AML-193 (cell line): Measurements from ENCODE around the gene LRP6.
"Not testable (repeated sequence)": the region's sequence is repeated elsewhere in the genome, so short reads cannot be mapped to it uniquely, and the experiment has no call there.

Experiments used
- DNase-seq, 2 experiments: peaks; one replicate each; lab custom pipeline; 2025; lab: John Stamatoyannopoulos, UW

LRP6 gene

DNA sequence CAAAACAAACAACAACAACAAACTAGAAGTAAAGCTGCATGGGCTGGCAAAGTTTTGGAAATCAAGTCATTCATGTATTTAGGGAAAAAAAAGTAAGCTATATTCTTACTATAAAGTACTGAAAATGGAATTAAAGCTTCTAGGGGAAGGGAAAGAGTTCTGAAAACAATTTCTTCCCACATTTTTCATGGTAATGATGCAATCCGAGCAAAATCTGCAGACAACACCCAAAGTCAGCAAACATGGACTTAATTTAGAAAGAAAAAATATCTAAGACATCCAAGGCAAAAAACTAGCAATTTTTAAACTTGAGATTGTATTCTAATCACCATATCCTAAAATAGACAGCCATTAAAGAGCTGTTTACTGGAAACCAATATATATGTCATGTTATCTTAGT is 86.3 kb downstream of the LRP6 start:
- no peak for DNase-seq

DNA sequence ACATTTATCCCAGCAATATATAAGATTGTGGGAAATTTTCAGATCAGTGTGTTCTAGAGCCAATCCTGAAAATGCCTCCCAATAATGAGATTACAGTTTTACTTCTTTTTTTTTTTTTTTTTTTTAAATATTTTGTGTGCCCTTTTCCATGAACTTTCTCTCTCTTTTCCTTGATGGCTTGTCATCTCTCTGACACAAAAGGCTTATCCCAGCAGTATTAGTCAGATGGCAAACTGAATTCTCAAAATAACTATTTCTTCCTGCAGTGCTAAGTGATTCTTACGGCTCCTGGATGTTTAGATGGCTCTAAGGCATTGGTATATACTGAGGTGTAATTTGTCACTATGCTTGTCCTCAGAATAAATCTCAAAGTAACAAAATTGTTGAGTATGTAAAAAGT is 86.7 kb downstream of the LRP6 start:
- DNase-seq: no peak

DNA sequence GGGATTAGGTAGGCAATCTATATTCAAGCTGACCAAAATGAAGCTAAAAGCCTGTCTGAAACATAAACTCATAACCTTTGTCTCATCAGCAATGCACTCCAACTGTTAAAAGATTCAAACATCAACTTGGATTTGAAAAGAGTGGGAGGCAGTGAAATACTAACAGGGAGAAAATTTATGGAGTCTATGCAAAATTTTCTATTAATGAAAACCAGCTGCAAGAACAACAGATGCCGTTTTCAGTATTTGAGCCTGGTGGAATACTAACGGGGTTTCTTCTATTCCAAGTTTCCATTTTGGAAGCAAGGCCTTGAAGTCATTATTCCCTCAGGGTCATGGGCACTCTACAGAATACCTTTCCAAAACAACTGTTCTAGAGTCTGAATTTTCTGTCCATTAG is 88.3 kb downstream of the LRP6 start:
- no peak for DNase-seq

DNA sequence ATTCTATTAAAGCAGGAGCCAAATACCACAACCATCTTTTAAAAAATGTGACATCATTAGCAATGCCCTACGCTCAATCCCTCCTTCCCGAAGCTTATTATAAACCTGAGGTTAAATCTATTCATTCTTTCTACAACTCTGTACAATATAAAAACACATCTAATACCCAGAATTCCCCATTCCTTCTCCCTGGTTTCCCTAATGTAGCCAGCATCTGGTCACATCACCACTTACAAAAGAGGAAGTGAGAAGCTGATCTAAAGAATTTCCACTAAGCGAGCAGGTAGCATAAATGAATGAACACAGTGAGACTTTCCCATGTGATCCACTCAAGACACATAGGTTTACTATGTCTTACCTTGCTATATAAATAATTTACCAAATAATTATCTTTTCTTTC is 90.4 kb downstream of the LRP6 start:
- DNase-seq: no peak

DNA sequence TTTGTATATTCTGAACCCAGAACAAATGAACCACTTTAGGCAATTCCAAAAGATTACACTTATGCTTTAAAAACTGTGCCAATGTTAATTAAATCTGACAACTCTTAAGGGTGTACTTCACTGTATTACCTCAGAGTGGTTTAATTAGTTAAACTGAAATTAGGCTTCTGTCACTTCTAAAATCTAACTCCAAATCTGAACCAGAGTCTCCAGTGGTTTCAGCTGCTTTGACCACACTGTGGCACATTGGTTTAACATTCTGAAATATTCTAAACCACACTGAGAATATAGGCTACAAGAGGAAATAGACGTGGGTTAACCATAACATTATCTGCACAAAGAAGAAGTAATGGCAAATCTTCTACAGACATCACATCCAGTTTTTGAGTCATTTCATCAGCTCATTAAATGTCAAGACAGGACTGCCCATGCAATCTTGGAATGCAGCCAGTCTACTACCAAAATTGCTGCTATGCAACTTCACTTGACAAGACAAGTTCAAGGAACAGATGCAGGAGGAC is 94.8 kb downstream of the LRP6 start:
- no peak for DNase-seq

DNA sequence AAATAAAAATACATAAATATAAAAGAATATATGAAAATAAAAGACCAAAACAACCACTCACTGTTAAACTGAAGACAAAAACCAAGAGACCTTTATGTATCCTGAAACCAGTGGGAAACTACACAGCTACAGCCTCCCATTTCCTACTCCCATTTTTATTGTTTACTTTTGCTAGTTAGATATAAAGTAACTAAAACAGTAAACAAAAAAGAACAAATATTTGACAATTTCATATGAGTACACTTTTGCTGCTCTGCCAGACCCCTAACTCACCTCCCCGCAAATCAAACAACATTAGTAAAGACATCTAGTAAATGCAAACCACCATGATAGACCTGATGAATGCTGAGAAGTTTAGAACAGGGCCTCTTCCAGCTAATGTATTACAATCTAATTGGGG is 99.0 kb downstream of the LRP6 start:
- DNase-seq: no peak

DNA sequence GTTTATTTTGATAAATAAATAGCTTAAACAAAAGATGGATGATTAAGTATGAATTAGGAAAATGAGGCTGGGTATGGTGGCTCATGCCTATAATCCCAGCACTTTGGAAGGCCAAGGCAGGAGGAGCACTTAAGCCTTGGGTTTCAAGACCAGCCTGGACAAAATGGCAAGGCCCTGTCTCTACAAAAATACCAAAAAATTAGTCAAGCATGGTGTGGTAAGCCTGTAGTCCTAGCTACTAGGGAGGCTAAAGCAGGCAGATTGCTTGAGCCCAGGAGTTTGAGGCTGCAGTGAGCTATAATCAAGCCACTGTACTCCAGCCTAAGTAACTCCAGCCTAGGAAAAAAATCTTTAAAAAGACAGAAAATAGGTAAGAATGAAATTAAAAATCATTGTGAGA is 100.1 kb downstream of the LRP6 start:
- no peak for DNase-seq

DNA sequence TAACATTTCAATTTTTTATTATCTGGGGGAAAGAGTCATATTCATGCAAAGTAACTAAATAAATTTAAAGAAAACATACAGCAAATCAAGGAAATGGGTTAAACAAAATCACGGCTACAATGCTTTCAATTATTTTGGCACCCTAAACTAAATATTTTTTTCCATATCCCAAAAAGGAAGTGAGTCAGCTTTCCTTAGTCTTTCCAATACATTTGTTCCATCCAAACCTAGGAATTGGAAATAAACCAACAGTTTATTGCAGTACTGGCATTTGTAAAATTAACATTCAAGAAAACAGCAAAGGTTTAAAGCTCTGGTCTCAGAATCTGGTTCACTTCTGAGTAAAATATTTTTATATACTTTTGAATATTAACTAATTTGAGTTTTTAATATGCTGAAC is 106.9 kb downstream of the LRP6 start:
- no peak for DNase-seq

DNA sequence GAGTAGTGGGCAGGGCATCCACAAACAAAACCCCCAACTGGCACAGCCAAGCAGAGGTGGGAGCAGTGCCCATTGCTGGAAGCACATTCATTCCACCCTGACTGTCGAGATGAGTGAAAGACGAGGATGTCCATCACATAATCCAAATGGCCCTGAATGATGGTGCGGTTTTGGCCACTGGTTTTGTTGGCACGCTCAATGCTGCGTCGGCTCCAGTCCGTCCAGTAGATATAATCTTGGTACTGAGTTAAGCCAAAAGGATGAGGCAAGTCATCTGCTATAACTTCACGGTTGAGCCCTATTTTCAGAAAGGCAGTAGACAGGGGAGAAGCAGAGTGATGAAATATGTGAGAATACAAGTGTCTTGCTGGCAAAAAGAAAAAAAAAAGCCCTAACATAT is 108.0 kb downstream of the LRP6 start:
- no peak for DNase-seq

DNA sequence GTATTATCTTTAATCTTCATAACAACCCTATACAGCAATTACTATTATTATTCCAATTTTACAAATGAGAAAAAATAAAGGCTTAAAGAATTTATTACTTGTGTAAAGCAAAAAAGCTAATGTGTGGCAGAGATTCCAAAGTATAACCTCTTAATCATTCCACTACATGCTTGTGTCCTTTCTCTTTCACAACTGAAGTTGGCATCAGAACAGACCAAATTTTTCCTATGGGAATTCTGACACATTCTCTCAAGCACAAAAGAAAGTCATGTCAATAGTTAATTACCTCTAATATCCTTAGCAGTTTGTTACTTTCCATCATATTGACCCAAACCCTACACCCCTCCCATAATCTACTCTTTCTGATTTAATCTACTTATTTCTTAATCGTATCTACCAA is 109.4 kb downstream of the LRP6 start:
- no peak for DNase-seq

DNA sequence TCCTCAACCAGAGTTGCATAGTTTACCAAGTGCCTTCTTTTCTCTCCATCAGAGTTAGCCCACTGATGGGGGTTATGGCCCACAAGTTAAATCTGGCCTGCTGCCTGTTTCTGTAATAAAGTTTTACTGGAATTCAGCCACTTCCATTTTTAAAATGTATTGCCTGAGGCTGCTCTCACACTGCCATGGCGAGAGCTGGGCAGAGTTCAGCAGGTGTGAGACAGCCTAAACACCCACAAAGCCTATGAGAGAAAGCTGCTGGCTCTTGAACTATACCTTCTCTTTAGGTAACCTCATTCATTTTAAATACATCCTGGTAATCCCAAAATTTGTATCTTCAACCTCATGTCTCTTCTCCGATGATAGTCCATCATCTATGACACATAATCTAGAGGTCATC is 110.0 kb downstream of the LRP6 start:
- DNase-seq: no peak

DNA sequence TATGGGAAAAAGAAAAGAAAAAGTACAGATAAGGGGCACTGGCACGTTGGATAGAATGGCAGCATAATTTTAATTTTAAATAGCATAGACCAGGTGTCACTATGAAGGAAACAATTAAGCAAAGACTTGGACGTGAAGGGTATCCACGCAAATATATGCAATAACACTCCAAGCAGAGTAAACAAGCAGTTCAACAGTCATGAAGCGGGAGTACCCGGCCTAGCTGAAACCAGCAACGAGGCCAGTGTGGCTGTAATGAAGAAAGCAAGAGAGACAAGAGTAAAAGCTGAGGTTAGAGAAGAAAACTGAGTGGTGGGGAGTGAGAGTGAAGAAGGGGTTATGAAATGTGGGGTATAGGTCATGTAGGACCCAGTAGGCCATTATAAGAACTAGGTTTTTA is 110.7 kb downstream of the LRP6 start:
- DNase-seq: no peak

DNA sequence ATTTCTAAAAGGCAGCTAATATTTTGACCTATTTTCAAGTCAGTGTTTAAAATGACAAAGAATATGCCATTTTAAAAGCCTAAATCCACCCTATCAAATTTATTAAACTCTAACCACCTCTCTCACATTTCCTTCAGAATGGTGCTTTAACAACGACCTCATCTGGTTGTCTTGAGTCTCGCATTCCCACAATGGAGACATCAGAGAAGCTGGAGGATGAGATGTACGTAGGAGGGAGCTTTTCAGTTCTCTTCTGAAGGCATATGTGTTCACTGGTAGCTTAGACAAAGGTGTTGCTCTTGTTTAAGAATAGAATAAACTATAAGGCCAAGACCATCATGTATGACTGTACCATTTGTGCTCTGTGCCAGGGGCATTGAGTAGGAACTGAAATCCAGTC is 113.2 kb downstream of the LRP6 start:
- no peak for DNase-seq

DNA sequence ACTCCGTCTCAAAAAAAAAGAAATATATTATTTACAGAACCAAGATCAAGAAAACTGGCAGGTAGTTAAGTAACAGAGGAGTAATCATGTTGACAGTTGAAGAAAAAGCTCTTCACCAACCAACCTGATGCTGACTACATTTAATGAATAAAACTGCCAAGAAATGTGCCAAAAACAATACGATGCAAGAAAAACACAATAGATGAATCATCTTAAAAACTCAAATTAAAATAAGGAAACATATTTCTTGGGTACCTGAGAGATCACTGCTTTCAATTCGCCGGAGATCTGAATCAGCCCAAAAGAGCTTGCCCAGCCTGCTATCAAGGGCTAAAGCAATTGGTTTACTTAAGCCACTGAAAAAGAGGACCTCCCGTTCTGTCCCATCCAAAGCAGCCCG is 119.7 kb downstream of the LRP6 start:
- DNase-seq: no peak

DNA sequence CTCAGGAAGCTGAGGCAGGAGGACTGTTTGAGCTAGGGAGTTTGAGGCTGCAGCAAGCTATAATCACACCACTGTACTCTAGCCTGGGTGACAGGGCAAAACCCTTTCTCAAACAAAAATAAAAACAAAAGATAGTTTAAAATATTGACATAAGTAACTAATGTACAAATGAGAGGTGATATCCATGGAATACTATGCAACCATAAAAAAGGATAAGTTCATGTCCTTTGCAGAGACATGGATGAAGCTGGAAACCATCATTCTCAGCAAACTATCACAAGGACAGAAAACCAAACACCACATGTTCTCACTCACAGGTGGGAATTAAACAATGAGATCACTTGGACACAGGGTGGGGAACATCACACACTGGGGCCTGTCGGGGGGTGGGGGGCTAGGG is 122.3 kb downstream of the LRP6 start:
- not testable (repeated sequence) for DNase-seq

DNA sequence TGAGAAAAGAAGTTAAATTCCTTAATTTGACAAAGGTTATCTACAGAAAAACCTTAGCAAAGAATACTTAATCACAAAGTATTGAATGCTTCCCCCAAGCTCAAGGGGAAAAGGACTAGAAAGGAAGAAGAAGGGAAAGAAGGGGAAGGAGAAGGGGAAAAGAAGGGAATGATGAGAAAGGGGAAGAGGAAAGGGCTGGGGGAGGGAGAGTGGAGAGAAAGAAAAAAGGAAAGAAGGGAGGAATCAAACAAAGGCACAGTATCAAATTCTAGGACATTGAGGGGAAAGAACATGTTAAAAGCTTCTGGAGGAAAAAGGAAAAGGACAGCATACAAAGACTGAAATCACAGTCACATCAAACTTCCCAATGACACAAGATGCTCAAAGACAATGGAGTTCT is 125.8 kb downstream of the LRP6 start:
- DNase-seq: no peak

DNA sequence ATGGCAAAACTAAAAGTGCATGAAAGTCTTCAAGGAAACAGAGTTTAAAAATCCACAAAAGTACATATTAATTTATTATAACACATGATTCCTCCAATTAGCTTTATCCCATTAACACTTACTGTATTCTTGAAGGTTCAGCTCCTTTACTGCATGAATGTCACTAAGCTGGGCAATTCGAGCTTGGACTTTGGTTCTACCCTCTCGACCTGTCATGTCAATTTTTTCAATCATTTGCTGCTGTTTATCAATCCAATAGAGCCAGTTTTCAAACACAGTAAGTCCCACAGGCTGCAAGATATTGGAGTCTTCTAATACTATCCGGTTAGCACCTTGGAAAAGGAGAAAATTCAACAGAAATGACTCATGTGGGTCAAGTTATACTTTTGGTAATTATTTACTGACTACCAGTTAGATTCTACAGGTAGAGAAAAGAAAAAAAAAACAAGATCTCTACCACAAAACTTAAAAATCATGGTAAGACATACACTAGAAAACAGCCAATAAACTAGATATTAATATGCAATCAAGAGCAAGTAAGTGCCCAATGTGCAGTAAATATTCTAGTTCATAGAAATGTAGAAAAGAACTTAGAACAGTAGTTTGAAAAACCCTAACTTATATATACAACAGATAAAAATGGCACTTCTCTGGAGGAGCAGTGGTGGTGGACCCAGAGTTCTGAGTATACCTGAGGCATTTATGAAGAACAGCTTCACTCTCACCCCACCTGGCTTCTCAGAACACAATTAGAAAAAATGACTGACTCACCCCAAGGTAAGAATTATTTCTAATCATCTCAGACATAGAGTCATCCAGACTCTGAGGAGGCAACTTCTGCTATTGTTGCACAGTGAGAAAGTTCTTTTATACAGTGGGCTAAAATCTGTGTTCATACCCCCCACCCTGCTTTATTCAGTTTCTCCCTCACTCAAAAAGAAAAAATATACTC is 128.4 kb downstream of the LRP6 start:
- no peak for DNase-seq

DNA sequence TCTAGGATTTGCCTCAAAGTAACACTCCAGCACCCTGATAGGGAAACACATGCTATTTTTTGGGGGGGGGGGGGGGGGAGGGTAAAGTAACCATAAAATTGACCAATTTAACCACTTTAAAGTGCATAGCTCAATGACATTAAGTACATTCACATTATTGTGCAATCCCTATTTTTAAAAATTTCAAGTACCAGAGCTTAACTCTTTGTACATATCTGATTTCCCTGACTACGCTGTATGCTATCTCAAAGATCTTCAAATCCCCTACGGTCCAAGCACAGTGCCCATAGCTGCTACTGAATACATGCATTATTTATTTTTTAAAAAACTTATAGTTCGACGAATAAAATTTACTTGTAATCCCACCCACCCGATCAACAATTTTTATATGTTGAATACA is 133.1 kb downstream of the LRP6 start:
- no peak for DNase-seq

DNA sequence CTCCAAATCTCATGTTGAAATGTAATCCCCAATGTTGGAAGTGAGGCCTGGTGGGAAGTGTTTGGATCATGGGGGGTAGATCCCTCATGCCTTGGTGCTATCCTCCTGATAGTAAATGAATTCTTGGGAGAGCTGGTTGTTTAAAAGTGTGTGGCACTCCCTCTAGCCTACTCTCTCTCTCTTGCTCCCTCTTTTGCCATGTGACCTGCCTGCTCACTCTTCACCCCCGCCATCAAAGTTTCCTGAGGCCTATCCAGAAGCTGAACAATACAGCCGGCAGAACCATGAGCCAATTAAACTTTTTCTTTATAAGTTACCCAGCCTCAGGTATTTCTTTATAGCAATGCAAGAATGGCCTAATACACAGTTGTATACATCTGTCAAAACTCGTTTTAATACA is 133.6 kb downstream of the LRP6 start:
- DNase-seq: no peak

DNA sequence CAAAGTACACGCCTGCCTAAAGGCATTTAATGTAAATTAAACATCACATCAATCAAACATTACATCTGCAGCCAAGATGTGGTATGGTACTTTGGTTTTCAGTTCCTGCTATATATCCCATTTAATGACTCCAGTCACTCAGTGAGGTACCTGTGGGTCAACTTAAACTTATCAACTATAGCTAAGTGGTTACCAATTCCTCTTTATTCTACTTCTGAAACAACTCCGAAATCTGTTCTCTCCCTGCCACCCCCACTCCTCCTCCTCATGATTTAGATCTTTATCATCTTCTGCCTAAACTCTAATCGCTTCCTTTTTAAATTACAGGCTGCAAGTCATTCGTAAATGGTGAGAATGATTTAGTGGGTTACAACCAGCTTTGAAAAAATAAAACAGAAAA is 138.2 kb downstream of the LRP6 start:
- no peak for DNase-seq

DNA sequence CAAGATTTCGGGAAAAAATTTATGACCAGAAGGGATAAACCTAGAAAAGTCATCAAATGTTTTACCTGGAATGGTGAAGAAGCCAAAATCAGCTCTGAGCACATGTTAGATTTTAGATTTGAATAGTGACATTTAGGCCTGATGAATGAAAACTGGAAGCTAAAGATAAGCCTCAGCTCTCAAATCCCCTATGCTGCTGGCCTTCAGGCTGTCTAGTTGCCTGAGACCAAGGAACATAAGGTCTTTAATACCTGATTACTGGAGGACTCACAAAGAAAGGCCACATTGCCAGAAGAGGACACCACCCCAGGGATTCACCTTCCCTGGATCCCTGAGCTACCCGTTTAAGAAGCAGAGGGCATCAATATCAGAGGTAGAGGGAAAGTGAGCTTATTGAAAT is 139.5 kb downstream of the LRP6 start:
- no peak for DNase-seq

DNA sequence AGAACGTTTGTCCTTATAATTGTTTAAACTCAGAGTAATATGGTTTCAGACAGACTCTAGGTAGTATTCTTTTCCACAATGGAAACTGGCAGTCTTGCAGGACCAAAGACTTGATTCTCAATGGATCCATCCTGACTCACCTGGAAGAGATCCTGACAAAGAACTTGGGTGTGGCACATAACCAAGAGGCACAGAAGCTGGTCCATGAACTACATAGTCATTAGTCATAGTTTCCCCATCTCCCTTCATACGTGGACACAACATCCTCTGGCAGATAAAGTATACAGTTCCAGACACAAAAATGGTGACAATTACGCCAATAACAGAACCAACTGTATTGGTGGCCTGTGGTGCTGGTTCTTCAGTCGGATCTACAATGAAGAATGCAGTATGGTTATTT is 140.3 kb downstream of the LRP6 start:
- DNase-seq: no peak

DNA sequence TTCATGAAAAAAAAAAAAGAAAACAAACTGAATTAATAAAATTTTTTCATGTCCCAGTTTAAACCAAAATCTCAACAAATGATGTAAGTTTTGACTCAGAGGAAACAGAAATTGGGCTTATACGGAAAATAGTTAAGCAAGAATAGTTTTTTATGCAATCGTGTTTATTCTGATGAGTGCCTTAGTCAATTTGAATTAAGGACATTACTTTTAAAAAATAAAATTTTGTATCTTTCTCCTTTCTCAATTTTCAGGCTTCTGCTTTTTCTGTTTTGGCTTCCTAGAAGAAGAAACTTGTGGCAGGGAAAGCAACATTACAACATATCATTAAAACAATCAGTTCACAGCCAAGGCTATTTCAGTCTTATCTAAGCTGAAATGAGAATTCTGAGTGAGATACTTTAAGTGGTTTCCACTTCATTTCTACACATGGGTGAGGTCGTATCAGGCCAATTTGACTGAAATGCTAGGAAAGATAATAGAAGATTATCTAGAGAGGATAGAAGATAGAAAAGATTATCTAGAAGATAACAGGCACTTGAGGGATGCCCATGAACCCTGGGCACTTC is 143.7 kb downstream of the LRP6 start:
- DNase-seq: no peak

DNA sequence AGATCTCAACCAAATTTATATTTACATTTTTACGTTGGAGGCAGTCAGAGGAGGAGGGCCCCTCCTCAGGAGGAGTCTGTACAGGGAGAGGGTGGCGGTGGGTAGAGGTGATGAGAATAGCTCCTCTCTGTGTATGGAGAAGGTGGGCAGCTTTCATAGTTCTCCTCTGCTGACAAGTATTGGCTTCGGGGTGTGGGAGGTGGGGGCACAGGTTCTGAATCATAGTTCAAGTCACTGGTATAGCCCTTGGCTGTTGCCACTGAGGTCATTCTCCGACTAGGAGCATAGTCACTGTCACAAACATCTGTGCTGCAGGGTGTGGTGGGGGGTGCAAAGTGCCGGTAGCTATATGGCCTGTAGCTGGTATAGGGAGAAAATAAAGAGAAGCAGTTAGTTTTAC is 145.8 kb downstream of the LRP6 start:
- DNase-seq: no peak
